ENCODE measurements around the gene ROBO3.

ROBO3 gene

DNA sequence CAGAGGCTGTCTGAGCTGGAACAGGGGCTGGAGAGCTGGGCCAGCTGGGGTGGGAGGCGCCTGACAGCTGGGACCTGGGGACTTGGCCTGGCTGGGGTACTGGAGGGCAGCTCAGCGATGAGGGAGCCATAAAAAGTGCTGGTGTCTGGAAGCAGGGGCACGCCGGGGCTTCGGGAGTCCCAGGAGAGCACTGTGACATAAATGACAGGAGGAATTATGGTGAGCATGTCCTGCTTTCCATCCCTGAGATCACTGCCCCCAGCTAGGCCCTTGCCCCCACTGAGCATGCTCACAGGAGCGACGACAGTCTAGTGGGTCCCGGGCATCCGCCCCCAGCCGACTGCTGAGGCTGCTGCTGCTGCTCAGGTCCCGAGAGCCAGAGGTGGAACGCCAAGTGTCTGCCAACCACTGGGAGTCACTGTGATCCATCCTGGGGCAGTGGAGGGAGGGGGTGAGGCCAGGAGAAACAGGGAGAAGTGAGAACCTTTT lies 26.2 kb downstream of the ROBO3 start:
- no peak for DNase-seq (ENCODE audit: low read depth, low spot score)

DNA sequence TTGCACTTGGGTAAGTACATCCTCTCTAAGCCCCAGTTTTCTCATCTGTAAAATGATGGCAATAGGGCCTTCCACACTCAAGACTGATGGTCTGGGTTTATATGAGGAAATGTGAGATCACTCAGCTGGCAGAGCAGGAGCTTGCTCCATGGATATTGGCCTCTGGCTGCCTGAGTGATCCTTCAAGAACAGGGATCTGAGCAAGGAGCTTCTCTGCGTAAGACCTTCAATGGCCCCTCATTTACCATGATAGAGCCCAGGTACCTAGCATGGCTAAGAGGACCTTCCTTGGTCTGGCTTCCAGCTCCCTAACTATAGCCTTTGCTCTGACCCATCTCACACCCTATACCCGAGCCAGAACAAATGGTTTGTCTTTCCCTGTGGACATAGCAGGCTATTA lies 26.9 kb downstream of the ROBO3 start:
- no peak for DNase-seq (ENCODE audit: low read depth, low spot score)

DNA sequence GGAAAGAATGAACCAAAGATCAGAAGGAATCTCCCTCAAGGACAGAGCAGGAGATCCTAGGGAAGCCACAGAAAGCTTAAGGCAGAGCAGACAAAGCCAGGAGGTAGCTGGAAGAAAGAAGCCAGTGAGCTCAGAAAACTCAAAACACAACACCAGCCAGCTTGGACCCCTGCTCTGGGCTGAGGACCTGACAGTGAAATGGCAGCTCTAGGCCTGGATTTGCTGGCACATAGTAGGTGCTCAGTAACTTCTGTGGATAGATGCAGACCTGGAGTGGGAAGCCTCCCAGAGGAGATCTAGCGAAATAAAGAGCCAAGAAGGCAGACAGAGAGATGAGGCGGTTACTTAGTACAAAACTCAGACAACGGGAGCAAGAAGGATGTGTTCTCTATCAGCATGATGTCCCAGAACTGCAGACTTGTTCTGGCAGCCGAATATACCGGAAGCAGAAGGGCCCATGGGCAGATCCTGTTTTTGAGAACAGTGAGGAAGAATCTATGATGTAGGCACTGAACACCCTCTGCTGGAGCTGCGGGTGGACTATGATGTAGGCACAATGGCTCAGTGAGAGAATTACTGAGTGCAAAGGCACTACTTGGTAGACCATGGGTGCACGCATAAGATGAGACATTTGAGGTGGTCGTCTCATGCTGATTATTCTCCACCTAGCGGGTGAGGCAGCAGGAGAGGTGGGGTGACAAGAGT lies 27.7 kb downstream of the ROBO3 start:
- no peak for DNase-seq (ENCODE audit: low read depth, low spot score)

DNA sequence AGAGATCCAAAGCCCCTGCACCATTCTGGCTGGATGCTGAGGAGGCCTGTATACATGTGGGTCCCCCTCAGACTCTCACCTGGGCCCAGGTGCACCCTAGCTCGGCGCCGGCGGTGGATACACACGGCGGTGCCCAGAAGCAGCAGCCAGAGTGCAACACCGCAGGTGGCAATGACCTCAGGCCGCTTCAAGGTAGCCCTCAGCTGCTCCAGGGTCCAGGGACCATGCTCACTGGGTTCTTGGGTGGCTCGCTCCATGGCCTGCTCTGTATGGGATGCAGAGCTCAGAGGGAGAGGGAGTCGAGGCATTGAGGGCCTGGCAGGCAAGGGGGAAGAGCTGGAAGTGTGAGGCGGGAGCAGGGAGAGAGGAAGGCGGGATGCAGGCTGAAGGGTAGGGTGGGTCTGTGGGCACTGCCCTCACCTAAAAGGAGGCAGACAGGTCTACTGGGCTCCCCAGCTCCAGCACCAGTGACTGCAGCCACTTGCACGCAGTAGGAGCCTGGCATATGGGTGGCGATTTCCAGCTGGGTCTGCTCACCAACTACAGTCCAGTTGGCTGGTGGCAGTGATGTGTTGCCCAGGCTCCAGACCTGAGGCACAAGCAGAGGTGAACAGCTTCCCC lies 28.7 kb downstream of the ROBO3 start:
- no peak for DNase-seq (ENCODE audit: low read depth, low spot score)

DNA sequence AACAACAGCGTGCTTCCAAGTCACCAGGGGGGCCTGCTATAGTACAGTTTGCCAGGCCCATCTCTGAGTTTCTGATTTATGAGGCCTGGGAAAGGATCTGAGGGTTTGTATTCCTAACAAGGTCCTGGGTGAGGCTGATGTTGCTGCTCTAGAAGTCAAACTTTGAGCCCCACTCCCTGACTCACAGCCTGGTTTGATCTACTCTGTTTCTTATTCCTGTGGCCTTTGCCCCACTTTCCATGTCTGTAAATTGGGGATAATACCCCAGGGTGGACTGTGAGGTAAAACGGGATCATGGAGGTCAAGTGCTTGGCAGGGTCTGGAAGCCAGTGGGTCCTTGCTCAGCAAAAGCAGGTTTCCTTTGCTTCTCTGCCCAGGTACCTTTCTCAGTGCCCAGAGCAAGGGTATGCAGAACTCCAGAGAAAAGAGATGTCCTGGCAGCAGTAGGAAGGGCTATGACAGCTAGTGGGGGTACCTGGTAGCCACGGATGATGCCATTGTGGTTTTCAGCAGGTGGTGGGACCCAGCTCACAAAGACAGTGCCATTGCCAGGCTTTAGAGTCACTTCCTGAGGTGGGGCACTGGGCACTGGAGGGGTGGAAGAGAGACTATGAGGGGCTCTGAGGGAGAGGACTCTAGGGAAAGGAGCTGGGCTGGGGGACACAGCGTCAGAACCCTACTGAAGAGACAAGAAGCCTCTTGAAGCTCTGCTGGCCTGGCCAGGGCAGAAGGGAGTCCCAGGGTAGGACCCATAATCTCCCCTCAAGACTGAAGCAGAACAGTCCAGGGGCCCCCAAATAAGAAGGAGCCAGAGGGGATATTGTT lies 29.6 kb downstream of the ROBO3 start:
- no peak for DNase-seq (ENCODE audit: low read depth, low spot score)

DNA sequence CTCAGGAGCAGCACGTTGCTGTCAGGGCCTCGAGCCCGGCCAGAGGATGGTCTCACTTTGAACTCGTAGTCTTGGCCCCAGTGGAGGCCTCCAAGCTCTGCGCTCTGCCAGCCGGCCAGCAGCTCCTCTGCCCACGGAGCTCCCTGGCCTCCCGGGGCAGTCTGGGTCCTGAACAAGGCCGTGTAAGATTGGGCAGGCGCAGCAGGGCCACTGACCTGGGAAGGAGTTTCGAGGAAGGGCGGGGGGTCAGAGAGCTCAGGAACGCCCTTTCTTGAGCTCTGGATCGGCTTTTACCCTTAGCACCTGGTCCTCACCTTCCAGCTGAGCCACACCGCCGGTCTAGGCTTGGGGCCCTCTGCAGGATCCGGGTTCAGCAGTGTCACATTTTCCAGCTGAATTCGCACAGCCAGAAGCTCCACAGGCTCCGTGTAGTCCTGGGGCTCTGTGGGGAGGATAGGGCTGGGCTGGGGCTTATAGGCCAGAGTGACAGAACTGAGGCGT lies 30.3 kb downstream of the ROBO3 start:
- DNase-seq (ENCODE audit: low read depth, low spot score): no peak

DNA sequence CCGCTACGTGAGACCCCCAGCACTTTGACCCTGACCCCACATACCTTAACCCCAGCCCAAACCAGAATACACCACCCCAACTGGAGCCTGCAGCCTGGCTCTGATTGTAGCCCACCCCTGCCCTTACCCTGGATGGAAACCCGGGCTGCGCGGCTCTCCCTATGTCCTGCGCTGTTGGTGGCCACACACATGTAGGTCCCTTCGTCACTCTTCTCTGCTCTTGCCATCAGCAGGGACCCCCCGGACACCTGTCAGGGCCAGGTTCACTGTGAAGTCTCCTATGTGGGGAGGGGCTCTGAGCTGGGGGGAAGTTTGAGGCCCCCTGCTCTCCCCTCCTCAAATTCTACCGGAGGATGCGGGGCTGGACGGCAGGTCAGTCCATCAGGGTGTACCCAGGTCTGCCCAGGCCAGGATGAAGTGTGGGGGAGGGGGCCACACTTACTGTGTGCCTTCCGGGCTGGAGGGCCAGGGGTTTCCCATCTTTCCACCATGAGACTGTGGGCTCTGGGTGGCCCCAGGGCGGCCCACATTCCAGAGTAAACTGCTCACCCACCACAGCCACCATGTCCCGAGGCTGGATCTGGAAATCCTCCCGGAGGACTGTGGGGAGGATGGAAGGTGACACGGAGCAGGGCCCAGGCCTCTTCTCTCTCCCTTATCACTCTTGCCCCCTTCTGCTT lies 31.0 kb downstream of the ROBO3 start:
- no peak for DNase-seq (ENCODE audit: low read depth, low spot score)

DNA sequence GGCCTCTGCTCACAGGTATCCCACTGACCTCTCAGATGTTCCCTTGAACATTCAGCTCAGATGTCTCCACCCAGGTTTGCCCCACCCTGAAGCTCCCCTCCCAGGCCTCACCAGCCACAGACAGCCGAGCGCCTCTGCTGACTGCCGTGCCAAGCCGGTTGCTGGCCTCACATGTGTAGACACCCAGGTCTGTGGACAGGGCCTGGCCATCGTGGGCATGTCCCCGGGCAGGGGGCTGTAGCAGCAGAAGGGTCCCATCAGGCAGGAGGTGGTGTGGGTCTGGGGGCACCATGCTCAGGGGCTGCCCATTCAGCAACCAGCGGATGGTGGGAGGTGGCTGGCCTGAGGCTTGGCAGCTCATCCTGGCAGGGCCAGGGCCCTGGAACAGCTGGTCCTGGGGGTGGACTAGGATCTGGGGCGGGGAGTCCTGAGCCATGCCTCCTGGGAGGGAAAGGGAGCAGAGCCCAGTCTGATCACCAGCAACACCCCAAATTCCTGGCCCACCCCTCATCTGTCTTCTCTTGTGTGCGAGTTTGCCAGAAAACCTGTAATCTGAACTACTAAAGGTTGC lies 31.7 kb downstream of the ROBO3 start:
- DNase-seq (ENCODE audit: low read depth, low spot score): no peak

DNA sequence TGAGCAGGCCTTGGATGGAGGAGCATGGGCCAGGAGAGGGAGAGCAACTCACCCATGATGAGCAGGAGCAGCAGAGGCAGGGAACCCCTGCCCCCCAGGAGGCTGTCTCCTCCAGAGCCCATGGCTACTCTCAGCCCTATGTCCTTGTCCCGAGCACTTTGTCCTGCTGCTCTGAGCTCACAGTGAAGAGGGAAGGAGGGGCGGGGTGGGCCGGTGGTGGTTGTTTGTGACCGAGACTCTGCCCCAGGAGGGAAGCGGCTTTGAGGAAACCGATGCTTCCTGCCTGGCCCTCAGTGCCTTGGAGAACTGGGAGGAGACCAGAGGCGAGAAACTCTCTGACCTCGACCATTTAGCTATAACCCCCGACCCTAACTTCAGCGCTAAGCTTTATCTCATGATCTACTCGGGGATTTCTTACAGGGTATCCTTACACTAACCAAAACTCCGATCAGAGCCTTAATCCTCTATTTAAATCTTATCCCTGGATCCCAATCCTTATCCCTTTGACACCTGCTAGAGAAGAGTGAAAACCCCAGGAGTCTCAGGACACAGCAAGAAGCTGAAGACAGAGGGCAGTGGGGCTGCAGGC lies 32.5 kb downstream of the ROBO3 start, which contains the start of gene ROBO4:
Gene ROBO4, minus strand, starts transcription at position 192 of the 589 bp plus-strand sequence. Its CDS starts 70 bp downstream, at position 122.
- DNase-seq (ENCODE audit: low read depth, low spot score): no peak

DNA sequence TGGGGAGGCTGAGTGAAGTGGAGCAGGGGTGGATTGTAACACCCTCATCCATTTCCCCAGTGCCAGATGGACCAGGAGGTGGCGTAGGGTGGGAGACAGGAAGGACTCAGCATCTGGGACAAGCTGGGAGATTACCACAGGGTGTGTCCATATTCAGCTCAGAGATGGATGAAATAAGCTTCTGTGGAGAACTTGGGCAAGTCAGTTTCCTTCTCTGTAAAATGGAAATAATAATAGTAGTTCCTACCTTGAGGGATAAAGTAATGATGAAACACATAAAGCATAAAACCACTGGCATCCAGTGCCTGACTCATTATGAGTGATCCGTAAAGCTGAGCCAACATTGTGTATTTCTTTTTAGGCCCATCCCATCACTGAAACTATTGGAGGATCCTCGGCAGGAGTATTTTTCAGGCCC lies 33.0 kb downstream of the ROBO3 start:
- no peak for DNase-seq (ENCODE audit: low read depth, low spot score)

DNA sequence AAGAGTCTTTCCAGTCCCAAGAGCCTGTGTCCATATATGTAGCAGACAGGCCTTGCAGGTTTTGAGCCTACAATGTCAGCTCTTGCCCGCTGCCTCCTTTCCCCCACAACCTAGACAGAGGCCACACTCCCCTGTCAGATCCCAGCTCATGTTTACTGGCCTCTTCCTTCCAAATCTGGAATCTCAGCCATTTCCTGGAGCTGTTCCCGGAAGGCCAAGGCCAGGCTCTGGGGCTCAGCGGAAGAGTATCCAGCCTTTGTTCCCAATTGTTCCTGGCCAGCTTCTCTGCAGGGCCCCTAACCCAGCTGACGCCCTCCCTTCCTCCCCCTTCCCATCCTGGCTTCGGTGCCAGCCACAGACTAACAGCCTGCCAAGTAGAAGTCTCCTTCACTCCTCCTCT lies 33.5 kb downstream of the ROBO3 start:
- DNase-seq (ENCODE audit: low read depth, low spot score): no peak

DNA sequence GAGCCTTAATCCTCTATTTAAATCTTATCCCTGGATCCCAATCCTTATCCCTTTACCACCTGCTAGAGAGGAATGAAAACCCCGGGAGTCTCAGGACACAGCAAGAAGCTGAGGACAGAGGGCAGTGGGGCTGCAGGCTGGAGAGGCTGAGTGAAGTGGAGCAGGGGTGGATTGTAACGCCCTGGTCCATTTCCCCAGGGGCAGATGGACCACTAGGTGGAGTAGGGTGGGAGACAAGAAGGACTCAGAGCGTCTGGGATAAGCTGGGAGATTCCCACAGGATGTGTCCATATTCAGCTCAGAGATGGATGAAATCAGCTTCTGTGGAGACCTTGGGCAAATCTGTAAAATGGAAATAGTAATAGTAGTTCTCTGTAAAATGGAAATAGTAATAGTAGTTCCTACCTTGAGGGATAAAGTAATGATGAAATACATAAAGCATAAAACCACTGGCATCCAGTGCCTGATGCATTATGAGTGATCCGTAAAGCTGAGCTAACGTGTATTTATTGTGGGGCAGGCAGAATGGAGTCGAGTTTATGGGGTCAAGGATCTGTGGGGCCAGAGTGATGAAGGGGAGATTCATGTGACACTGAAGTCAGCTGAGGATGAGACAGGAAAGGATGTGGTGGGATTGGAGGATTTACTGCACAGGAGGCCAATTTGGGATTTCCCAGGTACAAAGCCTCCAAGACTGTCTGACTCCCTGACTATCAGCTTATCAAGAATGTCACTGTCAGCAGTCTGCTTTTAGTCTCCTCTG lies 34.3 kb downstream of the ROBO3 start:
- no peak for DNase-seq (ENCODE audit: low read depth, low spot score)

DNA sequence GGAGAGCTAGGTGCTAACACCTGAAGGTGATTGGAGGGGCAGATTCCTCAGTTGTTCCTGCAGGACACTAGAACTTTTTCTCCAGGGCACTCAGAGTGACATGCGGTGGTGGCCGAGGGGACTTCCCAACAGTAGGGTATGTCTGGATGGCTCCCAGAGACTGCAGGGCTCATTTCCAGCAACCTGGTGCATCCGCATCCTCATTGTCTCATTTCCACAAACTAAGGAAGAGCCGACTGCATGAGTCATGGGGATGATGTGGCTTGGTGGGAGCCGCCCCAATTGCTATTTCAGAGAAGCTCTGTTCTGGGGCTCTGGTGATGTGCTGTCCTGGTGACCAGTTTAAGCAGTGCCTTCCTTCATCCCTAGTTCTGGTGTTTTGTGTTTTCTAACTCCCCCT lies 35.2 kb downstream of the ROBO3 start:
- DNase-seq (ENCODE audit: low read depth, low spot score): no peak

DNA sequence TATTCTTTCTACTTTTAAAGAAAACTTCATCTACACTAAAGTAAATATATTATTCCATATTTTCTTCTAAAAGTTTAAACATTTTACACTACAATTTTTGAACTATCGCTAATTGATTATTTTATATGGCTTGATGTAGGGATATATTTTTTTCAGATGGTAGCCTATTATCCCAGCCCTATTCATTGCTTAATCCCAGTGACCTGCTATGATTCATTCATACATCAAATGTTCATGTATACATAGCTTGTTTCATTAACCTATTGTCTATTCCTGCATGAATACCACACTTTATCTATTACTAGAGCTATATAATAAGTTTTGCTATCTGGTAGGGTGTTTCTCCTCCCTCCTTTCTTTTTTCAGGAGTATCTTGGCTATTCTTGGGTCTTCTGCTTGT lies 37.4 kb downstream of the ROBO3 start:
- no peak for DNase-seq (ENCODE audit: low read depth, low spot score)

DNA sequence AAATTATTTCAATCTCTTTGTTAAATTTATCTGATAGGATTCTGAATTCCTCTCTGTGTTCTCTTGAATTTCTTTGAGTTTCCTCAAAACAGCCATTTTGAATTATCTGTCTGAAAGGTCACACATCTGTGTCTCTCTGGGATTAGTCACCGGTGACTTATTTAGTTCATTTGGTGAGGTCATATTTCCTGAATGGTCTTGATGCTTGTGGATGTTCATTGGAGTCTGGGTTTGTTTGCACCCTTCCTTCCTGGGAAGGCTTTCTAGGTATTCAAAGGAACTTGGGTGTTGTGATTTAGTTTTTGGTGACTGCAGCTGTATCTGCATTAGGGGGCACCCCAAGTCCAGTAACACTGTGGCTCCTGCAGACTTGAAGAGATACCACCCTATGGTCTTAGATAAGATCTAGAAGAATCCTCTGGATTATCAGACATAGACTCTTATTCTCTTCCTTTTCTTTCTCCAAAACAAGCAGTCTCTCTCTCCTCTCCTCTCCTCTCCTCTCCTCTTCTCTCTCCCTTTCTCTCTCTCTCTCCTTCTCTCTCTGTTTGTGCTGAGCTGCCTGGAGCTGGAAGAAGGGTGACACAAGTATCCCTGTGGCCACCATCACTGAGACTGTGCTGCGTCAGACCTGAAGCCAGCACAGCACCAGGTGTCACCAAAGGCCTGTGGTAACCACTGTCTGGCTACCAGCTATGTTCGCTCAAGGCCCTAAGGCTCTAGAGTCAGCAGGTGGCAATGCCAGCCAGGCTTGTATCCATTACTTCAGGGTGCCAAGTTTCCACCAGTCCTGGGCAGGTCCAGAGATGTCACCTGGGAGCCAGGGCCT lies 50.5 kb downstream of the ROBO3 start:
- DNase-seq (ENCODE audit: low read depth, low spot score): no peak

DNA sequence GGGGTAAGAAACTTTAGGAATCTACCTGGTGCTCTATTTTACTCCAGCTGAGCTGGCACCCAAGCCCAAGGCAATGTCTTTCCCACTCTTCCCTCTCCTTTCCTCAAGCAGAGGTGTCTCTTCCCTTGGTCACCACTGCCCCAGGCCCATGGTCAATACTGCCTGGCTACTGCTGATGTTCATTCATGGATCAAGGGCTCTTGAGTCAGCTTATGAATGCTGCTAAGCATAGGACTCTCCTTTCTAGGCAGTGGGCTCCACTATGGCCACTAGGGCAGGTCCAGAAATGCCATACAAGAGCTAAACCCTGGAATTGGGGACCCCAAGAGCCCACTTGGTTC lies 51.1 kb downstream of the ROBO3 start:
- no peak for DNase-seq (ENCODE audit: low read depth, low spot score)

DNA sequence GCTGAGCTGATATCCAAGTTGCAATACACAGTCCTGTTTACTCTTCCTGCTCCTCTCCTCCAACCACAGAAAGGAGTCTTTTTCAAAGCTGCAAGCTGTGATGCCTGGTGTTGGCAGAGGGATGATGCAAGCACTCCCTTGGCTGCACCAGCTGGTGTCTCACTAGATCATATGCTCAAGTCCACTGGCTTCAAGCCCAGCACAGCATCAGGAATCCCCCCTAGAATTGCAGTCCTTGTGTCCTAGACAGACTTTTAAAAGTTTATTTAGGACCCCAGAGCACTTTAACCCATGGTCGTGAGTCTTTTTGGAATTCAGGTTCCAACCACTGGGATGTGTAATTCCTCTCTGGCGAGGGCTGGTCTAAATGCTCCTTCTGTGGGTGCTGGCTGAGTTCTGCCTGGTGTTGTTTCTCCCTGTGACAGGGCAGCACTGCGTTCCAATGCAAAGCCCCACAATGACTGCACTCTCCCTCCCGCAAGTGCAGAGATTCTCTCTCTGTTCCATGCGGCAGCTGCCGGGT lies 51.9 kb downstream of the ROBO3 start:
- DNase-seq (ENCODE audit: low read depth, low spot score): no peak

DNA sequence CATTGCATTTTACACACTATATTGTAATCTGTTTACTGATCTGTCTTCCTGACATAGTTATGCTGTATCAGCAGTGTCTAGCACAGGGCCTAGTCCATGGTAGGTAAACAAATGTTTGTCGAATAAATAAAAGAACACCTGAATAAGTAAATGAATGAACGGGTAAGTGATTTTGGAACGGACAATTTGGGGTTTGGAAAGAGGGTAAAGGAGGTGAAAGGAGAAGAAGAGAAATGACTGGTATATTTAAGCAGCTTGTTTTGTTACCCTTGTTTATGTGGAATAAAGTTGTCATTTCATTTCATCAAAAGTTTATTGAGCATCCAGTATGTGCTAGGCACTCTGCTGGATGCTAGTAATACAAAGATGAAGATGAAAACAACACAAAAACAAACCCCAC lies 53.7 kb downstream of the ROBO3 start, which contains the start of gene HEPN1:
Gene HEPN1, plus strand, starts transcription at position 301 of the 400 bp plus-strand sequence.
- no peak for DNase-seq (ENCODE audit: low read depth, low spot score)

DNA sequence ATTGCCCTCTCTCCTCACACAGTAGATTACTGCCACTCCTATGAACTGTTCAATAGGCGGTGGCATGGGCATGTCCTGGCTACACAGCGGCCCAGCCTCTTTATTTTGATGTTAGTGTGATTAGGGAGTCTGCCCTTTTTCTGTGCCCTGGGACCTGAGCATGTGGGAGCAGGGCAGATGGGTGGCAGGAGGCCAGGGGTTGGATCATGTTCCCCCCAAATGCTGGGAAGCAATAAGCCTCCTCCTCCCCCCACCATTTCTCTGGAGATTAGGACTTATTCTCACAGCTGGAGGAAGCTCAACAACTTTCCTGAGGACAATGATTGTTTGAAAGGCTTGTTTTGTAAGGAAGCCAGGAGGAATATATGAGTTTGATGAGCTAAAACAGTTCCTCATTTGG lies 54.7 kb downstream of the ROBO3 start:
- no peak for DNase-seq (ENCODE audit: low read depth, low spot score)
